HepG2 (cell line): ENCODE data around the gene CLCNKA. TPM values are rescaled to one million over a fixed set of nuclear protein-coding genes. Genes with fewer than 3 reads are reported as not detected.

ENCODE experiments used
- ARNT2 ChIP-seq: sonication (generic); formaldehyde crosslinking; IDR thresholded peaks from 2 replicates; pipeline ENCODE4 v1.8.0; 2022; ENCODE audit warnings: mild to moderate bottlenecking, low read depth, missing genetic modification reagents, moderate library complexity
- BCL6 ChIP-seq: IDR thresholded peaks from 2 replicates; pipeline ENCODE4 v1.6.1; 2016; ENCODE audit warnings: missing genetic modification reagents, missing compliant biosample characterization
- HDAC1 ChIP-seq: sonication (generic); formaldehyde crosslinking; IDR thresholded peaks from 2 replicates; pipeline ENCODE4 v1.5.1; 2020; ENCODE audit warnings: mild to moderate bottlenecking, missing genetic modification reagents
- HMG20A ChIP-seq: IDR thresholded peaks from 2 replicates; pipeline ENCODE4 v1.6.1; 2016; ENCODE audit warnings: borderline replicate concordance
- HNRNPK ChIP-seq: fragments of 200-400 bp; formaldehyde crosslinking; IDR thresholded peaks from 2 replicates; pipeline ENCODE4 v1.6.1; 2018; ENCODE audit warnings: low read length, low read depth, moderate library complexity, mild to moderate bottlenecking; ENCODE audit not compliant: poor library complexity, severe bottlenecking
- IRX3 ChIP-seq: sonication (generic); formaldehyde crosslinking; IDR thresholded peaks from 2 replicates; pipeline ENCODE4 v1.8.1; 2023; ENCODE audit warnings: mild to moderate bottlenecking, low read depth, missing genetic modification reagents, borderline replicate concordance
- JUND ChIP-seq: sonication (generic); formaldehyde crosslinking; IDR thresholded peaks from 2 replicates; pipeline ENCODE4 v1.8.0; 2022; ENCODE audit warnings: mild to moderate bottlenecking, missing genetic modification reagents
- KLF11 ChIP-seq: IDR thresholded peaks from 2 replicates; pipeline ENCODE4 v1.6.1; 2016; ENCODE audit warnings: missing compliant biosample characterization
- KLF6 ChIP-seq: IDR thresholded peaks from 2 replicates; pipeline ENCODE4 v1.8.0; 2016; ENCODE audit warnings: missing biosample characterization, missing genetic modification reagents
- MLXIP ChIP-seq: sonication (generic); formaldehyde crosslinking; IDR thresholded peaks from 2 replicates; pipeline ENCODE4 v1.9.0; 2021; ENCODE audit warnings: missing genetic modification reagents, borderline replicate concordance
- NRL ChIP-seq: sonication (generic); formaldehyde crosslinking; IDR thresholded peaks from 2 replicates; pipeline ENCODE4 v1.5.0; 2020; ENCODE audit warnings: missing genetic modification reagents, mild to moderate bottlenecking, moderate library complexity, borderline replicate concordance
- ZNF530 ChIP-seq: sonication (generic); formaldehyde crosslinking; IDR thresholded peaks from 2 replicates; pipeline ENCODE4 v1.5.0; 2020; ENCODE audit warnings: low read depth, mild to moderate bottlenecking, missing genetic modification reagents
- ZNF660 ChIP-seq: sonication (generic); formaldehyde crosslinking; IDR thresholded peaks from 2 replicates; pipeline ENCODE4 v1.5.1; 2020; ENCODE audit warnings: mild to moderate bottlenecking, low read depth, missing genetic modification reagents, borderline replicate concordance
- ZNF674 ChIP-seq: sonication (generic); formaldehyde crosslinking; IDR thresholded peaks from 2 replicates; pipeline ENCODE4 v1.5.0; 2020; ENCODE audit warnings: low read depth, mild to moderate bottlenecking, missing genetic modification reagents
- ZNF891 ChIP-seq: sonication (generic); formaldehyde crosslinking; IDR thresholded peaks from 2 replicates; pipeline ENCODE4 v1.5.0; 2020; ENCODE audit warnings: mild to moderate bottlenecking, missing genetic modification reagents
- polyA plus RNA-seq, 8 experiments: library from polyadenylated mRNA; depleted of rRNA in 3 of 8; stranded (reverse) in 7 of 8; unstranded in 1 of 8; fragments of >200 nt; fragmentation: Illumina TruSeq in 4 of 8; extraction: Trizol in 4 of 8; gene quantifications; 2 replicates each; pipeline versions ENCODE4 v1.2.1 to v1.2.3, GENCODE V29; 2011 to 2016; ENCODE audit warnings: low read depth in 4 of 8, missing spikeins in 1 of 8, mixed read lengths in 1 of 8; ENCODE audit not compliant: insufficient read depth in 1 of 8
- total RNA-seq, 5 experiments: library from RNA; depleted of rRNA; stranded (reverse); fragments of >200 nt; fragmentation: Illumina TruSeq; extraction: Trizol; gene quantifications; 2 replicates each; pipeline ENCODE4 v1.2.3, GENCODE V29; 2016; ENCODE audit warnings: low read depth in 1 of 5
- TF ChIP-seq, protein P1 (sequence below): sonication (generic); formaldehyde crosslinking; IDR thresholded peaks from 2 replicates; pipeline ENCODE4 v1.5.0; 2020; ENCODE audit warnings: mild to moderate bottlenecking, missing genetic modification reagents
- TF ChIP-seq, protein P2 (sequence below): sonication (generic); formaldehyde crosslinking; IDR thresholded peaks from 2 replicates; pipeline ENCODE4 v1.5.0; 2020; ENCODE audit warnings: missing genetic modification reagents, mild to moderate bottlenecking, borderline replicate concordance
- TF ChIP-seq, protein P3 (sequence below): sonication (generic); formaldehyde crosslinking; IDR thresholded peaks from 2 replicates; pipeline ENCODE4 v1.8.1; 2023; ENCODE audit warnings: mild to moderate bottlenecking, missing genetic modification reagents
- TF ChIP-seq, protein P4 (sequence below): sonication (generic); formaldehyde crosslinking; IDR thresholded peaks from 2 replicates; pipeline ENCODE4 v1.5.1; 2020; ENCODE audit warnings: missing genetic modification reagents, mild to moderate bottlenecking, borderline replicate concordance

CLCNKA gene
- total and polyA plus RNA-seq, 2 of the 13 experiments (the other 11 are each of a cell fraction or from before 2014, with no cell fraction given) = 0.03 TPM; not detected in 1

DNA sequence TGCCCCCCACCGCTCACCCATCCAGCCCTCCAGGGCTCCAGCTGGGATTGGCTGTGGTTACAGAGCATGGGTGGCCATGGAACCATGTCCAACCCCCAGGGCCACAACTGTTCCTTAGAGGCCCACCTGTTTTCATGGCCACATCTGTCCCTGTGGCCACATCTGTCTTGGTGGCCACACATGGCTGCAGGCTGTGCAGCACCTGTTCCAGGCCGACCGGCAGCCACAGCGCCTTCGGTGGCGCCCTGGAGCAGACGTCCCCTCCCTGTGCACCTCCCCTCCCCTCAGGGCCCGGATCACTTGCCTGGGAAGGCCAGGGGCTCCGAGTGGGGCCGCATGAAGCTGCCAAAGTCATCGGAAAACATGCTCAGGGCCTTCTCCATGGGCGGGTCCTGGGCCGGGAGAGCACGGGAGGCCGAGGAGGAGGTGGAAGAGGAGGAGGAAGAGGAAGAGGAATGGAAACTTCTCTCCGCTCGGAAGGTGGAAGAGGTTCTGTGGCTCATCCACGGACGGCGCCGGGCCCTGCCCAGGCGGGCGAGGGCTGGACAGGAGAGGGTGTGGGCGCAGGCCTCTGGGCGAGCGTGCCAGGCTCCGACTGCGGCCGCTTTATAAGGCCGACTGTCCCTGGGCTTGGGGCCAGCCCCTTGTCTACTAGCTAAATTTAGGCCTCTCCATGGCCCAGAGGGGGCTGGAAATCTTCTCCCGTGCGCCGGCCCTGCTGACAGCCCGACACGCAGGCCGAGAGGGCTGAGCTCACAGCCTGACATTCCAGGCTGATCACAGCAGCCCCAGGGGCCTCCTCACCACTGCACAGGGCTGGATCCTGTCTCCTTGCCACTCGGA is 4.2 kb upstream of the CLCNKA start, which contains the start of gene HSPB7 (continued):
- TF ChIP-seq, protein P1, sequence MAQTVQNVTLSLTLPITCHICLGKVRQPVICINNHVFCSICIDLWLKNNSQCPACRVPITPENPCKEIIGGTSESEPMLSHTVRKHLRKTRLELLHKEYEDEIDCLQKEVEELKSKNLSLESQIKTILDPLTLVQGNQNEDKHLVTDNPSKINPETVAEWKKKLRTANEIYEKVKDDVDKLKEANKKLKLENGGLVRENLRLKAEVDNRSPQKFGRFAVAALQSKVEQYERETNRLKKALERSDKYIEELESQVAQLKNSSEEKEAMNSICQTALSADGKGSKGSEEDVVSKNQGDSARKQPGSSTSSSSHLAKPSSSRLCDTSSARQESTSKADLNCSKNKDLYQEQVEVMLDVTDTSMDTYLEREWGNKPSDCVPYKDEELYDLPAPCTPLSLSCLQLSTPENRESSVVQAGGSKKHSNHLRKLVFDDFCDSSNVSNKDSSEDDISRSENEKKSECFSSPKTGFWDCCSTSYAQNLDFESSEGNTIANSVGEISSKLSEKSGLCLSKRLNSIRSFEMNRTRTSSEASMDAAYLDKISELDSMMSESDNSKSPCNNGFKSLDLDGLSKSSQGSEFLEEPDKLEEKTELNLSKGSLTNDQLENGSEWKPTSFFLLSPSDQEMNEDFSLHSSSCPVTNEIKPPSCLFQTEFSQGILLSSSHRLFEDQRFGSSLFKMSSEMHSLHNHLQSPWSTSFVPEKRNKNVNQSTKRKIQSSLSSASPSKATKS (CRISPR knock-in tag) = no peak
- TF ChIP-seq, protein P2, sequence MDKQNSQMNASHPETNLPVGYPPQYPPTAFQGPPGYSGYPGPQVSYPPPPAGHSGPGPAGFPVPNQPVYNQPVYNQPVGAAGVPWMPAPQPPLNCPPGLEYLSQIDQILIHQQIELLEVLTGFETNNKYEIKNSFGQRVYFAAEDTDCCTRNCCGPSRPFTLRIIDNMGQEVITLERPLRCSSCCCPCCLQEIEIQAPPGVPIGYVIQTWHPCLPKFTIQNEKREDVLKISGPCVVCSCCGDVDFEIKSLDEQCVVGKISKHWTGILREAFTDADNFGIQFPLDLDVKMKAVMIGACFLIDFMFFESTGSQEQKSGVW (CRISPR knock-in tag) = no peak
- TF ChIP-seq, protein P3, sequence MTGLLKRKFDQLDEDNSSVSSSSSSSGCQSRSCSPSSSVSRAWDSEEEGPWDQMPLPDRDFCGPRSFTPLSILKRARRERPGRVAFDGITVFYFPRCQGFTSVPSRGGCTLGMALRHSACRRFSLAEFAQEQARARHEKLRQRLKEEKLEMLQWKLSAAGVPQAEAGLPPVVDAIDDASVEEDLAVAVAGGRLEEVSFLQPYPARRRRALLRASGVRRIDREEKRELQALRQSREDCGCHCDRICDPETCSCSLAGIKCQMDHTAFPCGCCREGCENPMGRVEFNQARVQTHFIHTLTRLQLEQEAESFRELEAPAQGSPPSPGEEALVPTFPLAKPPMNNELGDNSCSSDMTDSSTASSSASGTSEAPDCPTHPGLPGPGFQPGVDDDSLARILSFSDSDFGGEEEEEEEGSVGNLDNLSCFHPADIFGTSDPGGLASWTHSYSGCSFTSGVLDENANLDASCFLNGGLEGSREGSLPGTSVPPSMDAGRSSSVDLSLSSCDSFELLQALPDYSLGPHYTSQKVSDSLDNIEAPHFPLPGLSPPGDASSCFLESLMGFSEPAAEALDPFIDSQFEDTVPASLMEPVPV (CRISPR knock-in tag) = 0 out of 2 replicates have a peak, but pooled peaks have one; percentile 24
- 0 out of 2 replicates have a peak, but pooled peaks have one; percentile 9 for TF ChIP-seq BCL6
- no peak for TF ChIP-seq ZNF674 (CRISPR knock-in tag)
- TF ChIP-seq JUND (CRISPR knock-in tag) = no peak
- TF ChIP-seq HNRNPK = no peak
- peak; percentile 39; the same call in 1 of the 2 replicates for TF ChIP-seq NRL (CRISPR knock-in tag)
- TF ChIP-seq ARNT2 (CRISPR knock-in tag) = 0 out of 2 replicates have a peak, but pooled peaks have one; percentile 21
- TF ChIP-seq MLXIP (CRISPR knock-in tag) = no peak
- no peak for TF ChIP-seq ZNF530 (CRISPR knock-in tag)
- no peak for TF ChIP-seq KLF6 (CRISPR knock-in tag)
- peak; percentile 51 for TF ChIP-seq HDAC1
- no peak for TF ChIP-seq ZNF660 (CRISPR knock-in tag)
- 0 out of 2 replicates have a peak, but pooled peaks have one; percentile 54 for TF ChIP-seq ZNF891 (CRISPR knock-in tag)
- no peak for TF ChIP-seq HMG20A (CRISPR knock-in tag)
- no peak for TF ChIP-seq IRX3
- TF ChIP-seq, protein P4, sequence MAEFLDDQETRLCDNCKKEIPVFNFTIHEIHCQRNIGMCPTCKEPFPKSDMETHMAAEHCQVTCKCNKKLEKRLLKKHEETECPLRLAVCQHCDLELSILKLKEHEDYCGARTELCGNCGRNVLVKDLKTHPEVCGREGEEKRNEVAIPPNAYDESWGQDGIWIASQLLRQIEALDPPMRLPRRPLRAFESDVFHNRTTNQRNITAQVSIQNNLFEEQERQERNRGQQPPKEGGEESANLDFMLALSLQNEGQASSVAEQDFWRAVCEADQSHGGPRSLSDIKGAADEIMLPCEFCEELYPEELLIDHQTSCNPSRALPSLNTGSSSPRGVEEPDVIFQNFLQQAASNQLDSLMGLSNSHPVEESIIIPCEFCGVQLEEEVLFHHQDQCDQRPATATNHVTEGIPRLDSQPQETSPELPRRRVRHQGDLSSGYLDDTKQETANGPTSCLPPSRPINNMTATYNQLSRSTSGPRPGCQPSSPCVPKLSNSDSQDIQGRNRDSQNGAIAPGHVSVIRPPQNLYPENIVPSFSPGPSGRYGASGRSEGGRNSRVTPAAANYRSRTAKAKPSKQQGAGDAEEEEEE (CRISPR knock-in tag) = no peak
- TF ChIP-seq KLF11 (CRISPR knock-in tag) = no peak
